Sigmoid colon (tissue), 4 donors: Measurements from ENCODE around the gene BUB1.

ENCODE experiments used
- CTCF ChIP-seq, 4 experiments: fragments of 450-650 bp in 3 of 4; fragments of 200-600 bp in 1 of 4; IDR thresholded peaks; one replicate each; pipeline ENCODE4 v1.5.1; 2016 to 2019; ENCODE audit warnings: antibody characterized with exemption in 4 of 4, mild to moderate bottlenecking in 3 of 4, moderate library complexity in 2 of 4
- EP300 ChIP-seq, 4 donors: sonication (generic); formaldehyde crosslinking; IDR thresholded peaks; one replicate each; pipeline ENCODE4 v1.6.1; 2017; ENCODE audit warnings: antibody characterized with exemption in 4 of 4
- POLR2A ChIP-seq, 2 donors: fragments of 450-650 bp; IDR thresholded peaks; one replicate each; pipeline ENCODE4 v1.6.1; 2016; ENCODE audit warnings: antibody characterized with exemption in 2 of 2, mild to moderate bottlenecking in 2 of 2, moderate library complexity in 2 of 2

DNA sequence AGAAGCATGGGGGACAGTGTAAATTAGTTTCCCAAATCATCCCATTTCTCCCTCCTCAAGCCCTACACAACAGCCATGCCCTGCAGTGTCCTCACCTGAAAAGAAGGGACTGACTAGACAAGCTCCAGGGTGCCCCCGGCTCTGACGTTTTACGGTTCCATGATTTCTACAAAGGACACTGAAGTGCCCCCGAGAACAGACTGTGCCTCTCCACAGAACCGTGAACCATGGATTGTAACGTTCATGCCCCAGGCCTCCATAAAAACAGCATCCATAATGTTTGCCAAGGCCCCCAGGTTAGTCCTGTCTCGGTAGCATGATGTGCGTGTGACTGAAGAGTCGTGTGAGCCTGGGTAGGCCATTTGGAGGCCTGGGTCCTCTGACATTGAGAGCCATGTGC lies 47.5 kb upstream of the BUB1 start:
- TF ChIP-seq CTCF (IDR thresholded peaks at IDR 0.05) (no peak), POLR2A (IDR thresholded peaks at IDR 0.05) (no peak), EP300 (IDR thresholded peaks at IDR 0.05) (no peak)
